SK-N-SH (cell line): Measurements from ENCODE around the gene PHEX. TPM values are rescaled to one million over a fixed set of nuclear protein-coding genes. Genes with fewer than 3 reads are reported as not detected.

Experiments
- CTCF ChIA-PET: fragments of 300-600, 350-600 bp; formaldehyde crosslinking; extraction: SDS; loops from one replicate; lab custom pipeline; 2021; lab: Yijun Ruan, JAX
- POLR2A ChIA-PET: fragments of 350-600 bp; sonication (Branson Sonifier 250); formaldehyde crosslinking; extraction: SDS; loops from one replicate; lab custom pipeline; 2020; ENCODE audit warnings: antibody characterized with exemption, inconsistent platforms; lab: Yijun Ruan, JAX
- DNase-seq: peaks from one replicate; pipeline ENCODE4 v3.0.0; 2012
- H2AFZ ChIP-seq: fragments of 200-600 bp; sonication (generic); 2 replicates; pipeline ENCODE4 v1.8.1; 2016; ENCODE audit warnings: antibody characterized with exemption, mild to moderate bottlenecking, low read depth
- H3F3A ChIP-seq: fragments of 200-600 bp; sonication (generic); replicated peaks from 2 replicates; pipeline ENCODE3; 2016; ENCODE audit warnings: antibody characterized with exemption, mild to moderate bottlenecking; ENCODE audit not compliant: insufficient read depth
- H3K27ac ChIP-seq, 2 experiments: fragments of 200-500 bp in 1 of 2; fragments of 200-600 bp in 1 of 2; sonication (Bioruptor generic) in 1 of 2; sonication (generic), shearing (Covaris generic) in 1 of 2; 2 replicates each; pipeline versions ENCODE4 v1.5.1 to v1.6.1; 2014 to 2016; ENCODE audit warnings: low read depth in 2 of 2, inconsistent platforms in 1 of 2, low read length in 1 of 2, mild to moderate bottlenecking in 1 of 2, mixed read lengths in 1 of 2
- H3K27me3 ChIP-seq: fragments of 200-600 bp; sonication (generic), shearing (Covaris generic); 2 replicates; pipeline ENCODE4 v1.6.1; 2016; ENCODE audit warnings: mixed run types; ENCODE audit not compliant: insufficient read depth
- H3K36me3 ChIP-seq, 2 experiments: fragments of 200-500 bp in 1 of 2; fragments of 200-600 bp in 1 of 2; sonication (Bioruptor generic) in 1 of 2; sonication (generic) in 1 of 2; replicated peaks in 1 of 2; 2 replicates each; pipeline versions ENCODE3 to v1.5.1; 2014 to 2016; ENCODE audit warnings: low read length in 1 of 2, mild to moderate bottlenecking in 1 of 2; ENCODE audit not compliant: insufficient read depth in 2 of 2, control insufficient read depth in 1 of 2
- H3K4me1 ChIP-seq, 2 experiments: fragments of 200-500 bp in 1 of 2; fragments of 200-600 bp in 1 of 2; sonication (Bioruptor generic) in 1 of 2; sonication (generic), shearing (Covaris generic) in 1 of 2; 2 replicates each; pipeline versions ENCODE4 v1.5.1 to v1.6.1; 2014 to 2016; ENCODE audit warnings: low read depth in 1 of 2, low read length in 1 of 2, mixed run types in 1 of 2; ENCODE audit not compliant: insufficient read depth in 2 of 2, control insufficient read depth in 1 of 2
- H3K4me2 ChIP-seq: fragments of 200-600 bp; sonication (generic), shearing (Covaris generic); 2 replicates; pipeline ENCODE4 v1.6.1; 2017; ENCODE audit warnings: mixed run types
- H3K4me3 ChIP-seq, 2 experiments: fragments of 200-500 bp in 1 of 2; fragments of 200-600 bp in 1 of 2; sonication (Bioruptor generic) in 1 of 2; sonication (generic), shearing (Covaris generic) in 1 of 2; 2 replicates each; pipeline versions ENCODE4 v1.5.1 to v1.8.1; 2014 to 2016; ENCODE audit warnings: low read depth in 2 of 2, inconsistent platforms in 1 of 2, low read length in 1 of 2, mild to moderate bottlenecking in 1 of 2, mixed read lengths in 1 of 2, moderate library complexity in 1 of 2
- H3K79me2 ChIP-seq: fragments of 200-600 bp; sonication (generic); 2 replicates; pipeline ENCODE4 v1.8.1; 2017; ENCODE audit warnings: mild to moderate bottlenecking; ENCODE audit not compliant: insufficient read depth
- H3K9ac ChIP-seq: fragments of 200-600 bp; sonication (generic); 2 replicates; pipeline ENCODE4 v1.6.1; 2017; ENCODE audit warnings: mixed run types
- H3K9me2 ChIP-seq: fragments of 200-600 bp; sonication (generic); 2 replicates; pipeline ENCODE4 v1.6.1; 2017; ENCODE audit warnings: mixed run types
- H3K9me3 ChIP-seq: fragments of 200-600 bp; sonication (generic); 2 replicates; pipeline ENCODE4 v1.6.1; 2017; ENCODE audit warnings: mixed run types, mild to moderate bottlenecking, moderate library complexity
- H4K20me1 ChIP-seq: fragments of 200-600 bp; sonication (generic); 2 replicates; pipeline ENCODE4 v1.6.1; 2017; ENCODE audit warnings: mild to moderate bottlenecking, mixed run types; ENCODE audit not compliant: insufficient read depth
- ELF1 ChIP-seq: IDR thresholded peaks from 2 replicates; pipeline ENCODE4 v1.4.0; 2012
- EP300 ChIP-seq, 2 experiments: IDR thresholded peaks; 2 replicates each; pipeline versions ENCODE4 v1.4.0 to v1.6.1; 2012; ENCODE audit warnings: borderline replicate concordance in 1 of 2, low read depth in 1 of 2, low read length in 1 of 2
- EZH2phosphoT487 ChIP-seq: fragments of 200-600 bp; sonication (generic); IDR thresholded peaks from 2 replicates; pipeline ENCODE4 v1.6.1; 2017; ENCODE audit warnings: low read depth, mixed run types, mild to moderate bottlenecking, antibody characterized with exemption, moderate library complexity, borderline replicate concordance
- FOSL2 ChIP-seq: IDR thresholded peaks from 2 replicates; pipeline ENCODE4 v1.4.0; 2012; ENCODE audit warnings: low read depth, mild to moderate bottlenecking, moderate library complexity, borderline replicate concordance
- FOXJ3 ChIP-seq: sonication (generic); formaldehyde crosslinking; IDR thresholded peaks from 2 replicates; pipeline ENCODE4 v1.5.1; 2020; ENCODE audit warnings: mild to moderate bottlenecking, missing genetic modification reagents
- GABPA ChIP-seq: IDR thresholded peaks from 2 replicates; pipeline ENCODE4 v1.4.0; 2012; ENCODE audit warnings: low read depth, mild to moderate bottlenecking
- GATA2 ChIP-seq: sonication (generic); formaldehyde crosslinking; IDR thresholded peaks from 2 replicates; pipeline ENCODE4 v1.5.0; 2020; ENCODE audit warnings: mild to moderate bottlenecking, missing genetic modification reagents
- IRF3 ChIP-seq: fragments of 150-350 bp; IDR thresholded peaks from 2 replicates; pipeline ENCODE4 v1.6.1; 2016; ENCODE audit warnings: mild to moderate bottlenecking, low read depth, low read length
- JUND ChIP-seq: IDR thresholded peaks from 2 replicates; pipeline ENCODE4 v1.4.0; 2012
- MXI1 ChIP-seq: IDR thresholded peaks from 2 replicates; pipeline ENCODE4 v1.6.1; 2012; ENCODE audit warnings: mild to moderate bottlenecking, low read depth, low read length, improper control_type of control experiment
- NFIC ChIP-seq: IDR thresholded peaks from 2 replicates; pipeline ENCODE4 v1.4.0; 2012; ENCODE audit warnings: borderline replicate concordance
- NRF1 ChIP-seq: IDR thresholded peaks from 2 replicates; pipeline ENCODE4 v1.6.1; 2012; ENCODE audit warnings: low read depth, mild to moderate bottlenecking, low read length
- PBX3 ChIP-seq: IDR thresholded peaks from 2 replicates; pipeline ENCODE4; 2012
- RAD21 ChIP-seq: IDR thresholded peaks from 2 replicates; pipeline ENCODE4 v1.6.1; 2012; ENCODE audit warnings: mild to moderate bottlenecking, low read length
- RXRA ChIP-seq: IDR thresholded peaks from 2 replicates; pipeline ENCODE4 v1.4.0; 2012; ENCODE audit warnings: low read depth, mild to moderate bottlenecking, borderline replicate concordance
- SMC3 ChIP-seq: IDR thresholded peaks from 2 replicates; pipeline ENCODE4 v1.6.1; 2012; ENCODE audit warnings: low read depth, low read length, improper control_type of control experiment
- TAF1 ChIP-seq: IDR thresholded peaks from 2 replicates; pipeline ENCODE4 v1.6.1; 2012; ENCODE audit warnings: low read depth, mild to moderate bottlenecking, low read length, moderate library complexity, borderline replicate concordance
- WGBS: methylation state at CpG from one replicate; pipeline ENCODE4 v1.1.6; 2017; ENCODE audit warnings: low lambda C conversion rate; 5-methylcytosine and 5-hydroxymethylcytosine counted together
- polyA plus RNA-seq, 3 experiments: library from polyadenylated mRNA; depleted of rRNA; stranded (reverse); fragments of >200 nt; gene quantifications; 2 replicates each; pipeline ENCODE4 v1.2.3, GENCODE V29; 2012
- TF ChIP-seq, protein P1 (sequence below): fragments of 200-600 bp; sonication (generic); IDR thresholded peaks from 2 replicates; pipeline ENCODE4 v1.6.1; 2017; ENCODE audit warnings: antibody characterized with exemption, mild to moderate bottlenecking, moderate library complexity

PHEX gene
- polyA plus RNA-seq, 1 of the 3 experiments (the other 2 are of a cell fraction) = 0.35 TPM

DNA sequence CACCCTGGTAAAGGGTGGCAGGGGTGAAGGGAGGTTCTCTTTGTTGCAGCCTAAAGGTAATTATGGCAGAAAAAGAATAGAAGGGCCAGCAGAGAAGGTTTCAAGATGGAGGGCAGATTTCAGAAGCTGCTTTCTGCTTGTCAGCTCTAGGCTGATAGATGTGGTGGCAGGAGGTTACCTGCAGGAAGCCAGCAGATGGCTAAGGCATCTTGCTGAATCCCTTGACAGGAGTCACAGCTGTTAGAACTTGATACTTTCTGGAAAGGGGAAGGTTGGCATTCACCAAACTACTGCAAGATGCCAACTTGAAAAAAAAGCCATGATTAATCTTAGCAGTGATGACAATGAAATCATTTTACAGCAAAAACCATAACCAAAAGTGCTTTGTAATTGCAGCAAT, 171.1 kb downstream of the PHEX start:
- Histone ChIP-seq H2AFZ (no peak overlapping the region), H3K27ac (no peak overlapping the region), H3K36me3 (no peaks in the 10 kb centered on the region), H3K4me1 (no peaks in the 10 kb centered on the region), H3F3A (no peaks in the 10 kb centered on the region), H3K9ac (no peak overlapping the region), H3K27me3 (no peaks in the 10 kb centered on the region; the same call in 1 of the 2 replicates), H3K9me3 (no peaks in the 10 kb centered on the region), H4K20me1 (no peaks in the 10 kb centered on the region), H3K4me3 (no peak overlapping the region), H3K9me2 (no peaks in the 10 kb centered on the region), H3K4me2 (no peak overlapping the region), H3K79me2 (no peaks in the 10 kb centered on the region)
- ChIA-PET POLR2A (no interaction called here), CTCF (no interaction called here)
- TF ChIP-seq GATA2 (CRISPR knock-in tag) (no peak), GABPA (no peak), JUND (no peak), EP300 (IDR thresholded peaks at IDR 0.05; ENCODE audit: borderline replicate concordance in 1 of 2, low read depth in 1 of 2, low read length in 1 of 2) (no peak), ELF1 (no peak), NFIC (no peak), RXRA (no peak), EZH2phosphoT487 (no peak)
- no peak for DNase-seq

DNA sequence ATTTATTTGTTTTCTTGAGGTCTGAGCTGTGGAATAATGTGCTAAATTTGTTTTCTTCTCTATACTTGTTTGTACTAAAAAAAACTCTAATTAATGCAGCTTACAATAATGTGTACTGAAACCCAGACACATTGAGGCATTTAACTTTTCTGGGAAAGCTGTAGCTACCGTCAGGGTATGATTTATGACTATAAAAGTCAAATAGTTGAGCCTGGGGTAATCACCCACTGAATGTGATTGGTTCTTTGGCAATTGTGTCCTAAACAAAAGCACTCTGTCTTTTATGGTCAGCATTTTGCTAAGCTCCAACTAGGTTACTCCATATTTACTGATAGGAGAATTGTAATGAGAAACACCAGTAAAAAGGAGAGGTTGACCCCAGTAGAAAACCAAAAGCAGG, 174.7 kb downstream of the PHEX start:
- H3K27me3 ChIP-seq = no peaks in the 10 kb centered on the region; the same call in 1 of the 2 replicates
- POLR2A ChIA-PET = no interaction called here
- TF ChIP-seq MXI1 = no peak
- TF ChIP-seq GABPA = no peak
- TF ChIP-seq RAD21 = no peak
- no peak for TF ChIP-seq PBX3
- no peak for TF ChIP-seq TAF1
- no peak for TF ChIP-seq NFIC
- no peak for TF ChIP-seq JUND
- no peak for TF ChIP-seq IRF3
- TF ChIP-seq SMC3 = no peak
- TF ChIP-seq FOXJ3 = no peak
- TF ChIP-seq NRF1 = no peak
- TF ChIP-seq, protein P1, sequence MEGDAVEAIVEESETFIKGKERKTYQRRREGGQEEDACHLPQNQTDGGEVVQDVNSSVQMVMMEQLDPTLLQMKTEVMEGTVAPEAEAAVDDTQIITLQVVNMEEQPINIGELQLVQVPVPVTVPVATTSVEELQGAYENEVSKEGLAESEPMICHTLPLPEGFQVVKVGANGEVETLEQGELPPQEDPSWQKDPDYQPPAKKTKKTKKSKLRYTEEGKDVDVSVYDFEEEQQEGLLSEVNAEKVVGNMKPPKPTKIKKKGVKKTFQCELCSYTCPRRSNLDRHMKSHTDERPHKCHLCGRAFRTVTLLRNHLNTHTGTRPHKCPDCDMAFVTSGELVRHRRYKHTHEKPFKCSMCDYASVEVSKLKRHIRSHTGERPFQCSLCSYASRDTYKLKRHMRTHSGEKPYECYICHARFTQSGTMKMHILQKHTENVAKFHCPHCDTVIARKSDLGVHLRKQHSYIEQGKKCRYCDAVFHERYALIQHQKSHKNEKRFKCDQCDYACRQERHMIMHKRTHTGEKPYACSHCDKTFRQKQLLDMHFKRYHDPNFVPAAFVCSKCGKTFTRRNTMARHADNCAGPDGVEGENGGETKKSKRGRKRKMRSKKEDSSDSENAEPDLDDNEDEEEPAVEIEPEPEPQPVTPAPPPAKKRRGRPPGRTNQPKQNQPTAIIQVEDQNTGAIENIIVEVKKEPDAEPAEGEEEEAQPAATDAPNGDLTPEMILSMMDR = no peak
- TF ChIP-seq FOSL2 = no peak
- TF ChIP-seq, all 33 proteins: peak for 0
- Histone ChIP-seq H3K4me3 (no peak overlapping the region), H3K9ac (no peak overlapping the region), H3F3A (no peaks in the 10 kb centered on the region), H3K4me1 (no peaks in the 10 kb centered on the region), H2AFZ (no peak overlapping the region), H3K27ac (no peak overlapping the region), H3K36me3 (no peaks in the 10 kb centered on the region), H3K9me3 (no peaks in the 10 kb centered on the region), H4K20me1 (no peaks in the 10 kb centered on the region), H3K4me2 (no peak overlapping the region), H3K79me2 (no peaks in the 10 kb centered on the region), H3K9me2 (no peaks in the 10 kb centered on the region)
- WGBS = 35% methylated on average over 1 of the region's 1 CpG
- no peak for DNase-seq
- CTCF ChIA-PET = interaction anchor here (1.0 to 1.8 kb wide), 3 partner anchors 9 to 98 kb away, joined by 3 to 5 read pairs (median 4); no protein-coding TSS in a partner anchor
